B cell (primary cell): ENCODE results near the gene GALNT17.

Experiments
- EZH2 ChIP-seq: IDR thresholded peaks from 2 replicates; pipeline ENCODE4 v1.6.1; 2012; ENCODE audit warnings: borderline replicate concordance, low read depth, mild to moderate bottlenecking, moderate library complexity, low read length; ENCODE audit not compliant: insufficient read depth, poor library complexity, severe bottlenecking
- TF ChIP-seq, protein P1 (sequence below): fragments of 200-600 bp; IDR thresholded peaks from one replicate; pipeline ENCODE4 v1.8.0; 2022; ENCODE audit warnings: antibody characterized with exemption, mild to moderate bottlenecking

- TF ChIP-seq, protein P1, sequence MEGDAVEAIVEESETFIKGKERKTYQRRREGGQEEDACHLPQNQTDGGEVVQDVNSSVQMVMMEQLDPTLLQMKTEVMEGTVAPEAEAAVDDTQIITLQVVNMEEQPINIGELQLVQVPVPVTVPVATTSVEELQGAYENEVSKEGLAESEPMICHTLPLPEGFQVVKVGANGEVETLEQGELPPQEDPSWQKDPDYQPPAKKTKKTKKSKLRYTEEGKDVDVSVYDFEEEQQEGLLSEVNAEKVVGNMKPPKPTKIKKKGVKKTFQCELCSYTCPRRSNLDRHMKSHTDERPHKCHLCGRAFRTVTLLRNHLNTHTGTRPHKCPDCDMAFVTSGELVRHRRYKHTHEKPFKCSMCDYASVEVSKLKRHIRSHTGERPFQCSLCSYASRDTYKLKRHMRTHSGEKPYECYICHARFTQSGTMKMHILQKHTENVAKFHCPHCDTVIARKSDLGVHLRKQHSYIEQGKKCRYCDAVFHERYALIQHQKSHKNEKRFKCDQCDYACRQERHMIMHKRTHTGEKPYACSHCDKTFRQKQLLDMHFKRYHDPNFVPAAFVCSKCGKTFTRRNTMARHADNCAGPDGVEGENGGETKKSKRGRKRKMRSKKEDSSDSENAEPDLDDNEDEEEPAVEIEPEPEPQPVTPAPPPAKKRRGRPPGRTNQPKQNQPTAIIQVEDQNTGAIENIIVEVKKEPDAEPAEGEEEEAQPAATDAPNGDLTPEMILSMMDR = no peak
- TF ChIP-seq EZH2 = no peak
Measured at GRCh38 chr7:71363627-71364026, 231.7 kb downstream of the GALNT17 start.
